ENCODE results near the gene PCK2. TPM values are rescaled to one million over a fixed set of nuclear protein-coding genes. Genes with fewer than 3 reads are reported as not detected.

The PCK2 gene
- total and polyA plus RNA-seq, 2 of the 13 experiments (the other 11 are each of a cell fraction or from before 2014, with no cell fraction given), result 129 to 272 TPM

DNA sequence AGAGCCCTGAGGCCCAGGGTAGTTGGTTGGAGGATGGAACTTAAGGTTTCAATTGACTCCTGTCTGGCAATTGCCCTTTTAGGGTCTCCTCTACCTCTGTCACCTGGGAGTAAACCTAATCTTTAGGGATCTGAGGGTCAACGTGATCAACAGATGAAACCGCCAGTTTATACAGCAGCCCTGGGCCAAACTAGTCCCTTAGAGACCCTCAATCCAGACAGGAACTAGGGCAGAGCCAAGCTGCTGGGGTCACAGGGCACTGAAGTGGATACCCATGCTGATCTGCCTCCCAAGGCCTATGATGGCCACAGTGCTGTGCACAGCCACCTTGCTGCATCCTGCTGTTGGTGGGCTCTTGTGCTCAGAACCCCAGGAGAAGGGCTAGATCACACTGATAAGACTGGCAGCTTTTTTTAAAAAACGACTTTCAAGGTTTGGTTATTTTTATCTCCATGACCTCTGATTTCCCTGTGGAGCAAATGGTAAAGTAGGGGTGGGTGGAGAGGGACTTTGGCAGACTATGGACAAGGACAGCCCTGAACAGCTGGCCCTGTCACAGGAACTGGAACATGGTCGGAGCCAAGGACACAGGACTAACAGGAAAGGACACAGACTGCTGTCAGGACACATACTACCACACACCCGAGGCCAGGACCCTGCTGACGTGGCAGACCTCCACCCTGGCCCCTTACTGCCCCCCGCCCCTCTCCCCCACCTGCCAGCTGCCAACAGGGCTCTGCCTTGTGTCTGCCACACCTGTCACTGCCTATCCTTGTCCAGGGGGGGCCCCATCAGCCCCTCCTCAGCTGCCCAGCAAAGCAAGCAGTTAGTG, 36.8 kb downstream of the PCK2 start (continued):
- TF ChIP-seq, protein P1, sequence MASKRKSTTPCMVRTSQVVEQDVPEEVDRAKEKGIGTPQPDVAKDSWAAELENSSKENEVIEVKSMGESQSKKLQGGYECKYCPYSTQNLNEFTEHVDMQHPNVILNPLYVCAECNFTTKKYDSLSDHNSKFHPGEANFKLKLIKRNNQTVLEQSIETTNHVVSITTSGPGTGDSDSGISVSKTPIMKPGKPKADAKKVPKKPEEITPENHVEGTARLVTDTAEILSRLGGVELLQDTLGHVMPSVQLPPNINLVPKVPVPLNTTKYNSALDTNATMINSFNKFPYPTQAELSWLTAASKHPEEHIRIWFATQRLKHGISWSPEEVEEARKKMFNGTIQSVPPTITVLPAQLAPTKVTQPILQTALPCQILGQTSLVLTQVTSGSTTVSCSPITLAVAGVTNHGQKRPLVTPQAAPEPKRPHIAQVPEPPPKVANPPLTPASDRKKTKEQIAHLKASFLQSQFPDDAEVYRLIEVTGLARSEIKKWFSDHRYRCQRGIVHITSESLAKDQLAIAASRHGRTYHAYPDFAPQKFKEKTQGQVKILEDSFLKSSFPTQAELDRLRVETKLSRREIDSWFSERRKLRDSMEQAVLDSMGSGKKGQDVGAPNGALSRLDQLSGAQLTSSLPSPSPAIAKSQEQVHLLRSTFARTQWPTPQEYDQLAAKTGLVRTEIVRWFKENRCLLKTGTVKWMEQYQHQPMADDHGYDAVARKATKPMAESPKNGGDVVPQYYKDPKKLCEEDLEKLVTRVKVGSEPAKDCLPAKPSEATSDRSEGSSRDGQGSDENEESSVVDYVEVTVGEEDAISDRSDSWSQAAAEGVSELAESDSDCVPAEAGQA (IDR thresholded peaks at IDR 0.05; ENCODE audit: low read depth), result no peak
- TF ChIP-seq, protein P1 (CRISPR knock-in tag; IDR thresholded peaks at IDR 0.05; ENCODE audit: borderline replicate concordance), result no peak
- TF ChIP-seq ZNF766 (CRISPR knock-in tag; IDR thresholded peaks at IDR 0.05; ENCODE audit: borderline replicate concordance) (no peak), MAZ (IDR thresholded peaks at IDR 0.05; ENCODE audit: borderline replicate concordance, low read depth, low read length) (no peak), MAZ (CRISPR knock-in tag; IDR thresholded peaks at IDR 0.05; ENCODE audit: low read depth) (peak; percentile 47; the same call in 1 of the 2 replicates), RELA (CRISPR knock-in tag; IDR thresholded peaks at IDR 0.05) (no peak), ELF3 (CRISPR knock-in tag; IDR thresholded peaks at IDR 0.05) (peak; percentile 71; the same call in 1 of the 2 replicates), MTA3 (CRISPR knock-in tag; IDR thresholded peaks at IDR 0.05) (no peak), GPN1 (CRISPR knock-in tag; IDR thresholded peaks at IDR 0.05; ENCODE audit: borderline replicate concordance) (no peak), KDM1A (CRISPR knock-in tag; IDR thresholded peaks at IDR 0.05) (no peak), GLI4 (CRISPR knock-in tag; IDR thresholded peaks at IDR 0.05; ENCODE audit: borderline replicate concordance) (no peak; the same call in 1 of the 2 replicates)
- TF ChIP-seq, protein P2, sequence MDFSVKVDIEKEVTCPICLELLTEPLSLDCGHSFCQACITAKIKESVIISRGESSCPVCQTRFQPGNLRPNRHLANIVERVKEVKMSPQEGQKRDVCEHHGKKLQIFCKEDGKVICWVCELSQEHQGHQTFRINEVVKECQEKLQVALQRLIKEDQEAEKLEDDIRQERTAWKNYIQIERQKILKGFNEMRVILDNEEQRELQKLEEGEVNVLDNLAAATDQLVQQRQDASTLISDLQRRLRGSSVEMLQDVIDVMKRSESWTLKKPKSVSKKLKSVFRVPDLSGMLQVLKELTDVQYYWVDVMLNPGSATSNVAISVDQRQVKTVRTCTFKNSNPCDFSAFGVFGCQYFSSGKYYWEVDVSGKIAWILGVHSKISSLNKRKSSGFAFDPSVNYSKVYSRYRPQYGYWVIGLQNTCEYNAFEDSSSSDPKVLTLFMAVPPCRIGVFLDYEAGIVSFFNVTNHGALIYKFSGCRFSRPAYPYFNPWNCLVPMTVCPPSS (IDR thresholded peaks at IDR 0.05), result no peak
- TF ChIP-seq, protein P3, sequence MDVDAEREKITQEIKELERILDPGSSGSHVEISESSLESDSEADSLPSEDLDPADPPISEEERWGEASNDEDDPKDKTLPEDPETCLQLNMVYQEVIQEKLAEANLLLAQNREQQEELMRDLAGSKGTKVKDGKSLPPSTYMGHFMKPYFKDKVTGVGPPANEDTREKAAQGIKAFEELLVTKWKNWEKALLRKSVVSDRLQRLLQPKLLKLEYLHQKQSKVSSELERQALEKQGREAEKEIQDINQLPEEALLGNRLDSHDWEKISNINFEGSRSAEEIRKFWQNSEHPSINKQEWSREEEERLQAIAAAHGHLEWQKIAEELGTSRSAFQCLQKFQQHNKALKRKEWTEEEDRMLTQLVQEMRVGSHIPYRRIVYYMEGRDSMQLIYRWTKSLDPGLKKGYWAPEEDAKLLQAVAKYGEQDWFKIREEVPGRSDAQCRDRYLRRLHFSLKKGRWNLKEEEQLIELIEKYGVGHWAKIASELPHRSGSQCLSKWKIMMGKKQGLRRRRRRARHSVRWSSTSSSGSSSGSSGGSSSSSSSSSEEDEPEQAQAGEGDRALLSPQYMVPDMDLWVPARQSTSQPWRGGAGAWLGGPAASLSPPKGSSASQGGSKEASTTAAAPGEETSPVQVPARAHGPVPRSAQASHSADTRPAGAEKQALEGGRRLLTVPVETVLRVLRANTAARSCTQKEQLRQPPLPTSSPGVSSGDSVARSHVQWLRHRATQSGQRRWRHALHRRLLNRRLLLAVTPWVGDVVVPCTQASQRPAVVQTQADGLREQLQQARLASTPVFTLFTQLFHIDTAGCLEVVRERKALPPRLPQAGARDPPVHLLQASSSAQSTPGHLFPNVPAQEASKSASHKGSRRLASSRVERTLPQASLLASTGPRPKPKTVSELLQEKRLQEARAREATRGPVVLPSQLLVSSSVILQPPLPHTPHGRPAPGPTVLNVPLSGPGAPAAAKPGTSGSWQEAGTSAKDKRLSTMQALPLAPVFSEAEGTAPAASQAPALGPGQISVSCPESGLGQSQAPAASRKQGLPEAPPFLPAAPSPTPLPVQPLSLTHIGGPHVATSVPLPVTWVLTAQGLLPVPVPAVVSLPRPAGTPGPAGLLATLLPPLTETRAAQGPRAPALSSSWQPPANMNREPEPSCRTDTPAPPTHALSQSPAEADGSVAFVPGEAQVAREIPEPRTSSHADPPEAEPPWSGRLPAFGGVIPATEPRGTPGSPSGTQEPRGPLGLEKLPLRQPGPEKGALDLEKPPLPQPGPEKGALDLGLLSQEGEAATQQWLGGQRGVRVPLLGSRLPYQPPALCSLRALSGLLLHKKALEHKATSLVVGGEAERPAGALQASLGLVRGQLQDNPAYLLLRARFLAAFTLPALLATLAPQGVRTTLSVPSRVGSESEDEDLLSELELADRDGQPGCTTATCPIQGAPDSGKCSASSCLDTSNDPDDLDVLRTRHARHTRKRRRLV (CRISPR knock-in tag; IDR thresholded peaks at IDR 0.05), result 0 out of 2 replicates have a peak, but pooled peaks have one; percentile 44
- TF ChIP-seq, protein P4, sequence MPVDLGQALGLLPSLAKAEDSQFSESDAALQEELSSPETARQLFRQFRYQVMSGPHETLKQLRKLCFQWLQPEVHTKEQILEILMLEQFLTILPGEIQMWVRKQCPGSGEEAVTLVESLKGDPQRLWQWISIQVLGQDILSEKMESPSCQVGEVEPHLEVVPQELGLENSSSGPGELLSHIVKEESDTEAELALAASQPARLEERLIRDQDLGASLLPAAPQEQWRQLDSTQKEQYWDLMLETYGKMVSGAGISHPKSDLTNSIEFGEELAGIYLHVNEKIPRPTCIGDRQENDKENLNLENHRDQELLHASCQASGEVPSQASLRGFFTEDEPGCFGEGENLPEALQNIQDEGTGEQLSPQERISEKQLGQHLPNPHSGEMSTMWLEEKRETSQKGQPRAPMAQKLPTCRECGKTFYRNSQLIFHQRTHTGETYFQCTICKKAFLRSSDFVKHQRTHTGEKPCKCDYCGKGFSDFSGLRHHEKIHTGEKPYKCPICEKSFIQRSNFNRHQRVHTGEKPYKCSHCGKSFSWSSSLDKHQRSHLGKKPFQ (CRISPR knock-in tag; IDR thresholded peaks at IDR 0.05; ENCODE audit: insufficient replicate concordance), result no peak
